Renal pelvis (tissue), 12 donors: ENCODE data around the gene TBX1. TPM values are rescaled to one million over a fixed set of nuclear protein-coding genes. Genes with fewer than 3 reads are reported as not detected.
A peak's percentile ranks its signal among the peaks of the same experiment; 100 is the strongest.

Experiments used
- DNase-seq: peaks from one replicate; pipeline ENCODE4 v3.0.0-alpha.2; 2013
- long read RNA-seq, 16 experiments: transcript quantifications; one replicate each; lab custom pipeline, GENCODE V29; 2026
- polyA plus RNA-seq, 3 donors: library from polyadenylated mRNA; unstranded; fragments of 120-200 nt; gene quantifications; one replicate each; pipeline ENCODE4 v1.2.1, GENCODE V29; 2013; ENCODE audit not compliant: insufficient read length in 3 of 3

The TBX1 gene
- polyA plus RNA-seq: 1 to 10 TPM in 1 of 3 donors, under 1 TPM in 2; 0.53 to 1.1 (median 0.64) TPM
- long read RNA-seq, donor 1: 0 reads
- long read RNA-seq, donor 2: 0 reads
- long read RNA-seq, donor 3: 0 reads
- long read RNA-seq, donor 4: 0 reads
- long read RNA-seq, donor 5: 0 reads
- long read RNA-seq, donor 6: 0 reads
- long read RNA-seq, donor 7: 0 reads
- long read RNA-seq, donor 8: 0 reads
- long read RNA-seq, donor 9: 0 reads
- long read RNA-seq, donor 10: 0 reads
- long read RNA-seq, donor 11: 0 reads
- long read RNA-seq, donor 12: 0 reads
- long read RNA-seq, donor 13: 0 reads
- long read RNA-seq, donor 14, partial matches to known transcripts: 0 of 1 reads
- long read RNA-seq, donor 14, other reads (novel, unspliced or antisense): 0 of 1 reads
- long read RNA-seq, donor 15: 0 reads
- long read RNA-seq, donor 16: 0 reads

GRCh38 chr22:19760058-19760950, at the start of gene TBX1:
TBX1 (plus strand) TSS chr22:19760778; CDS start chr22:19760844, 66 bp downstream.
- DNase-seq: no peak

DNA sequence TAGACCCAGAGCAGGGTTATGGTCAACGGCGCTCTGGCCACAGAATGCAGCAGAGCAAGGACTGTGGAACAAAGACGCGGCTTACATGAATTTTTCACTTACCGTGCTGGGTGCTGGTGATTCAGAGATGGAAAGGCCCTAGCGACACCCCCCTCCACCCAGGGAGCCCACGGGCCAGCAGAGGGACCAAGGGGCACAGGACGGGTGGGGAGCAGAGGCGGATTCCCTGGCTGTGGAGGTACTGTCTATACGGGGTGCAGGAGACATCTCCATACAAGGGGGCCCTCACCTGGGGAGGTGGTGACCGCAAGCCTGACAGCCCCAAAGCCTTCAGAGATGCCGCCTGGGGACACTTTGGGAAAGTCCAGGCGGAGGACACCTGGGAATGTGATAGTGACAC, 47.3 kb upstream of the TBX1 start:
- no peak for DNase-seq

GRCh38 chr22:19713650-19714311, 46.8 kb upstream of the TBX1 start:
- no peak for DNase-seq

GRCh38 chr22:19714312-19715187, 46.0 kb upstream of the TBX1 start, which contains the start of gene SEPTIN5:
SEPTIN5 (plus strand) TSS chr22:19714503; CDS start chr22:19714589, 86 bp downstream.
- DNase-seq: no peak

- DNase-seq: no peak
These were observed 45.2 kb upstream of the TBX1 start for GRCh38 chr22:19715188-19715930.

GRCh38 chr22:19716041-19716828, 44.3 kb upstream of the TBX1 start:
- no peak for DNase-seq

GRCh38 chr22:19716829-19717105, 43.8 kb upstream of the TBX1 start:
- no peak for DNase-seq

DNA sequence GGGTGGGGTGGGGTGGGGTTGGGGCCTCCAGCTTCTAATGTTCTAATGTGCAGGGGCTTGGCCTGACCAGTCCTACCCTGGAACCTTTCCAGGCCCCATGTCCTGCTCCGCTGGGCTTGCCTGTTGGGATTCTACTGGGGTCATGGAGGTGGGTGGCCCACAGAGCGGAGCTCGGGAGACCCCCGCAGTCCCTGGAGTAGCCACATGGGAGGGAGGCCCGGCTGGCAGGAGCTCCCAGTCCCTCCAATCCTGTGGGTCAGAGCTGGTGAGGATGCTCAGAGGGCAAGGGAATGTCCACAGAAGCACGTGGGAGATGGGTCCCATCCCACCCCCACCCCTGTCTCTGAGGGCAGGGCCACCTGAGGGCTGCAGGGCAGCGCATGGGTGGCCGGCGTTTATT, 43.4 kb upstream of the TBX1 start:
- DNase-seq: no peak

- peak; percentile 66 for DNase-seq
These were observed 42.7 kb upstream of the TBX1 start for GRCh38 chr22:19717691-19718455.

GRCh38 chr22:19718456-19719049, 42.0 kb upstream of the TBX1 start:
- no peak for DNase-seq

GRCh38 chr22:19719050-19719482, 41.5 kb upstream of the TBX1 start:
- no peak for DNase-seq

GRCh38 chr22:19719488-19720021, 41.0 kb upstream of the TBX1 start:
- DNase-seq: no peak

DNA sequence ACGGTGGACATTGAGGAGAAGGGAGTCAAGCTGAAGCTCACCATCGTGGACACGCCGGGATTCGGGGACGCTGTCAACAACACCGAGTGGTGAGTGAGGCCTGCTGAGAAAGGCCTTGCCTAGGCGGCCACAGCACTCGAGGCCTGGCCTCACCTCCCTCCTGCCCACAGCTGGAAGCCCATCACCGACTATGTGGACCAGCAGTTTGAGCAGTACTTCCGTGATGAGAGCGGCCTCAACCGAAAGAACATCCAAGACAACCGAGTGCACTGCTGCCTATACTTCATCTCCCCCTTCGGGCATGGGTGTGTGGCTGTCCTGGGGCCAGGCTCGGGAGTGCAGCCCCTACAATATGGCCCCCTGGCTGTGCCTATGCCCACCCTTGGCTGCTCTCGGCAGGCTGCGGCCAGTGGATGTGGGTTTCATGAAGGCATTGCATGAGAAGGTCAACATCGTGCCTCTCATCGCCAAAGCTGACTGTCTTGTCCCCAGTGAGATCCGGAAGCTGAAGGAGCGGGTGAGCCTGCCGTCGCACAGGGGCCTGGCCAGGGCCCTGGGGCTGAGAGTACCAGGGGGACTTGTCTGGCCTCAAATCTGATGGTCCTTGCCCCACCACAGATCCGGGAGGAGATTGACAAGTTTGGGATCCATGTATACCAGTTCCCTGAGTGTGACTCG, 40.3 kb upstream of the TBX1 start:
- no peak for DNase-seq

- DNase-seq: no peak
These were observed 39.6 kb upstream of the TBX1 start for GRCh38 chr22:19720999-19721329.

GRCh38 chr22:19721330-19722177, 39.0 kb upstream of the TBX1 start:
- DNase-seq: no peak

- DNase-seq: no peak
These were observed 38.2 kb upstream of the TBX1 start for GRCh38 chr22:19722178-19722981.
